ENCODE measurements around the gene RER1.

Gene RER1

GRCh38 chr1:2354511-2355372 is 36.9 kb upstream of the RER1 start:
- DNase-seq, result no peak

DNA sequence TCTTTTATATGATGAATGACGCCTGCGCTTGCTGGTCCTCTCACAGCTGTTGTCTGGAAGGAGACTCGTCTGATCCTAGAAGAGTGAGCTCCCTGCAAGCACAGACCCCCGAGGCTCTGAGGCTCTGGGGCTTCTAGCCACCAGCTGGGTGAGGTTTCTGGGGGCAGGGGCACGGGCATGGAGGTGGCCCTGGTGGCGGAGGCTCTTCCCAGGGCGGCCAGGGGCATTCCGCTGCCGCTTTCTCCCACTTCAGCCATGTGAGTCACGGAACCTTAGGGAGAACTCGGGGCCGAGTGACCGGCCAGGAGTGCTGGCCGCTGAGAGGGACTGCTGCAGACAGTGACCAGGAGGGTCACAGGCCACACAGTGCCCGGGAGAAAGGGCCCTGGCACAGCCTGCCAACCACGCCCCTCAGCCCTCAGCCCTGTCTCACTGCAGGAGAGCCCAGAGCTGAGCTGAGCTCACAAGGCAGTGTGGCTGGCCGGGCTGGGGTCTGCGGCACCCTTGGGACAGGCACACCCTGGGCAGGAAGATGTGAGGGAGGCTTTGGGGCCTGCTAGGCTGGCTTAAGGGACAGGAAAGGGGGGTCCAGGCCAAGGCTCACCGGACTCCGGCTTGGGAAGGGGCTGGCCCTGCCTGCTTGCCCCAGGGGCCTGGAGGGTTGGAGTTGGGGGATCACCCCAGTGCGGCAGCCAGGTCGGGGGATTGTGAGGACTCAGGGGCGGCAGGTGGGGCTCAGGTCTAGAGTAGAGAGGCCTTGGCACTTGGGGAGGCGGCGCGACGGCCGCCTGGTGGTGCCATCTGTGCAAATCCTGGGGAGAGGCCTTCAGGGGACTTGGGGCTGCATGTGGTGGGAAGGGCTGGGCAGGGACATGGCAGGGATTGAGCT is 36.0 kb upstream of the RER1 start:
- DNase-seq, result no peak

- no peak for DNase-seq
These were observed 35.2 kb upstream of the RER1 start for GRCh38 chr1:2356401-2356800.

DNA sequence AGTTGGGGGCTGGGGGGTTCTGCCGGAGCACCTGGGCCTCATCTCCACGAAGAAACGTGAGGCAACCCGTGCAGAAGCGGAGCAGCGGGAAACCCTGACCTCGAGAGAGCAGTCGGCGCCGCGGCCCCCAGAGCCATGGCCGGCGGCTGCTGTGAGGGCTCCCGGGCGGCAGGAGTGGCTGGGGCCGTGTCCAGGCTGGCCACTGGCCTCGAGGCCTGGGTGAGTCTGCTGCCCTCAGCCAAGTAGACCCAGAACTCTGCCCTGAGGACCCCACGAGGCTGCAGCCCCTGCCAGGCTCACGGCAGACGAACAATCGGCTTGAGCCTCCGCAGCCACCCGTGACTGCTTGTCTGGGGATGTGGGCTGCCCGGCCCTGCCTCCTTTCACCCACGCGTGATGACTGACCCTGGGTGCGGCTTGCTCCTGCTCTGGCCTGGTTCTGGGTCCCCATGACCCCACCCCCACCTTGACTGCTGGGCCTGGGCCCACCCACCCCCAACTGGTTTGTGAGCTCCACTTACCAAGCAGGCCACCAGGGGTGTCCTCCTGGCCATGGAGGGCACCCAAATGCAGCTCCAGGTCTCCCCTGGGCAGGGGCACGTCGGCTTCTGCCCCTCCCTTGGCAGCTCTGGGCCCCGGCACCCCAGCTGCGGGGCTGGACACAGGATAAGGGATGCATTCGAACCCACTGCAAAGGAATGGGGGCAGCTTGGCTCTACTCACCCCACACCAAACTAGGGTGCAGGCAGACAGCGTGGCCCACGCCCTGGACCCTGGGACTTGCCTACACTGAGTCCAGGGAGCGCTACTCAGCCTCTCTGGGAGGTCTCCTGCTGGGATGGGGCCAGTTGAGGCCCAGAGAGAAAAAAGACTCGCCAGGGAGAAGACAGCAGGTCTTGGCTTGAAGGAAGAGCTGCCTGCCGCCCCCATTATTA is 34.5 kb upstream of the RER1 start:
- no peak for DNase-seq

DNA sequence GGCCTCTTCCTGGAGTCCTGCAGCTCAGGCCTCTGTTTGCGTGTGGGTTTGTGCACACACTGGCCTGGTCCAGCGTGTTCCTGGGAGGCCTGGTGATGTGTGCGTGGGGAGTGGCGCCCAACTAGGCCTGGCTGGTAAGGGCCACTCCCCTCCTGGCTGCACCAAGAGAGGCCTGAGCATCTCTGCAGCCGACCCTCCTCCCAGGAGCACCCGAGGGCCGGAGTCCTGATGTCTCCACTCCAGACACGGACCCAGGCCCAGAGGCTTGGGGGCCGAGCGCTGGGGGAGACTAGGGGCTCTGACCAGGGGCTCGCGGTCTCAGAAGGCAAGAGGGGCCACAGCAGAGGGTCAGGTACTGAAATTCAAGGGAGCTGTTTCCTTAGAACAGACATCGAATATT is 33.6 kb upstream of the RER1 start:
- no peak for DNase-seq

- no peak for DNase-seq
These were observed 32.7 kb upstream of the RER1 start for GRCh38 chr1:2358651-2359640.

DNA sequence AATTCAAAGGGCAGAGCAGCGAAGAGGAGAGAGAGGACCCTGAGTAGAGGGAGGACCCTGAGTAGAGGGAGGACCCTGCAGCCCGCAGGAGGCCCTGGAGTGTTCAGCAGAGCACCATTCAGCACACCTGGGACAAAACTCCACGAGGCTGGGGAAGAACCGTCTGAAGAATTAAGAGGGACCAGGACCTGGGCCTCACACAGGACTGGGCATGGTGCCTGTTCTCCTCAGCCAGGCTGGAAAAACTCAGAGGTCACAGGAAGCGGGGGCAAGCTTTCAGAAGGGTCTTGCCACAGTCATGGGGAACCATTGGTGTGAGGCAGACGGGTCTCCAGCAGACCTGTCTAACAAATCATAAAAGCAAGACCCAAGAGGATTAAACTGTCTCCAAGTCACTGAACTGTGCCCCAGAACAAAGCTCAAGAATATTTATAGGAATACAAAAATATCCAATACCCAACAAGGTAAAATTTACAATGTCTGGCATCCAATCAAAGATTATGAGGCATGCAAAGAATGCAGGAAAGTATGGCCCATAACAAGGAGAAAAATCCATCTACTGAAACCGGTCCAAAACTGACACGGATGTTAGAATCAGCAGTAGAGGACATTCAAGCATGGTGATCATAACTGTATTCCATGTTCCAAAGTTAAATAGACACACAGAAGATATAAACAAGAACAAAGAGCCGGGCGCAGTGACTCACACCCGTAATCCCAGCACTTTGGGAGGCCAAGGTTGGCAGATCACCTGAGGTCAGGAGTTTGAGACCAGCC is 30.9 kb upstream of the RER1 start:
- DNase-seq, result no peak

DNA sequence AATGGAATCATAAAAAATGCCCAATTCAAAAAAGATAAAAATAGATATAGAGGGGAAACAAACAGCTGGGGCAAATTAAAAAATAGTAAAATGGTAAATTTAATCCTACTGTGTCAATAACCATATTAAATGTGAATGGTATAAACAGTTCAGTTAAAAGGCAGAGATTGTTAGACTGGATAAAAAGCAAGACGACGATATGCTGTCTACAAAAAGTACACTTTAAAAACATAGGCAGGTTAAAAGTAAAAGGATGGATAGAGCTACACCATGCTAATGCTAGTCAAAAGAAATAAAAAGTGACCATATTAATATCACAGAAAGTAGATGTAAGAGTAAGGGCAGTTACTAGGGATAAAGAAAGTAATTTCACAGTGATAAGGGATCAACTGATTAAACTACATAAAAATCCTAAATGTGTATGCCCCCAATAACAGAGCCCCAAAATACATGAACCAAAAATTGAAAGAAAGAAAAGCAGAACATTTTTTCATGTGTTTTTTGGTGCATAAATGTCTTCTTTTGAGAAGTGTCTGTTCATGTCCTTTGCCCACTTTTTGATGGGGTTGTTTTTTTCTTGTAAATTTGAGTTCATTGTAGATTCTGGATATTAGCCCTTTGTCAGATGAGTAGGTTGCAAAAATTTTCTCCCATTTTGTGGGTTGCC is 27.7 kb upstream of the RER1 start:
- DNase-seq, result no peak

- DNase-seq, result no peak
These were observed 23.4 kb upstream of the RER1 start for GRCh38 chr1:2368053-2368744.

DNA sequence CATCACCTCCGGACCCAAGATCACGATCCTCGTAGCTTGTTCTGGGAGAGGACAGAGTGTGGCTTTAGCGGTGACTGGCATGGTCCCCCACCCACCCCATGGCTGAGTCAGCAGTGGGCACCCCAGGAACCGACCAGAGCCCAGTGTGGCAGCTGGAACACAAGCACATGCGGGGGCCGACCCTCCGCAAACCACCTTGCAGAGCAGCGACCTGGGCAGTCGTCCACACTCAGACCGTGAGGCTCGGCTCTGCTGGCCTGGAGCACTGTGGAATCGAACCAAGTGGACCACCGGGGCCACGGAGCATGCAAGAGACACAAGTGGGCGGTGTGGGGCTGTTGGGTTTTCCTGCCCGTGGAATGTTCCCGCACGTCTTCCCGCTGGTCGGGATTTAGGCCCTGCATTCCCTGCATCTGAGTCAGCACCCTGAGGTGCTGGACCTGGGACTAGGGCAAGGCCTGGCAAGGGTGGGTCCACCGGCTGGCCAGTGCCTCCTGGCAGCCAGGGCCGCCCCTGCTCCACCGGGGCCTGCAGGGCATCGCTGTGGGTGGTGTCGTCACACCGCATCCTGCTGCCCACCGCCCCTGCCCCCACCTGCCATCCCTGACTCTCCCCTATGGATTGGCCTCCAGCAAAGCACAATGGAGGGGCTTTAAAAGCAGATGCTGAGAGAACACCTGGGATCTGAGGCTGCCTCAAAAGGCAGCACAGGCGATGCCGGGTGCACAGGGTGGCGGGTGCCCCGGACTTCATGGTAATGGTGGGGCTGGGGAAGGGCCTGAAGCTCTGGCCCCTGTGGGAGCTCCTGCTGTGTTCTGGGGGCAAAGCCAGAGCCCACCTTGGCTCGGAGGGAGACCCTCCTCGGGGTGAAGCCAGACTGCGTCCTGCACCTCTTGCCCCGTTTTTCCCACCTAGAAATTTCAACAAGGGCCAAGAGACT is 18.8 kb upstream of the RER1 start:
- no peak for DNase-seq

DNA sequence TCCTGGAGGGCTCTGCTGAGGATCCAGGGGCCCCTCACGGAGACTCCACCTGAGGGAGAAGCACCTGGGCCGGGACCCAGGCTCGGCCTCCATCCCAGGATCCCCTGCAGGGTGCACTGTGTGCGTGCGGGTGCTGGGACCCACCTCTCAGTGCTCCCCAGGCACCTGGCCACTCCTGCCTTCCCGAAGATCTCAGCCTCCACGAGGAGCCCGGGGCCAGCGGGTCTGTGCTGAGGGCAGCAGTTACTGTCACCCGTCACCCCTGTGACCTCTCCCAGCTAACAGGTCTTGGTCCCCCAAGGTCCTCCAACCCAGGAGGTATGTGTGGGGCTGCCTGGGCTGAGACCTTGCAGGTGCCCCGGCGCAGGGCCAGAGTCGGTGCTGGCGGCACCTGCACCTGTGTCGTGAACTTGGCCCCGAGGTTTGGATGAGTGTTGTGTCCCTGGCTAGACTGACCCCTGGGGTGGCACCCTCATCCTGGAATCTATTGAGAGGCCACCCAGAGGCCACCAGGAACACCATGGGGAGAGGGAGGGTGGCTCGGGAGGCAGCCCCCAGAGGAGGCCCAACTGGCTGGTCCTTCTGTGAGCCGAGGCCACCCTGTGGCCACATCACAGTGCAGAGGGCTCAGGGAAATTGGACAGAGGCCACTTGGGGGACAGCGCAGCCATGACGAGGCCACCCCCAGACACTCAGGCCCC is 17.9 kb upstream of the RER1 start:
- no peak for DNase-seq

- DNase-seq, result no peak
These were observed 17.1 kb upstream of the RER1 start for GRCh38 chr1:2374252-2375155.

DNA sequence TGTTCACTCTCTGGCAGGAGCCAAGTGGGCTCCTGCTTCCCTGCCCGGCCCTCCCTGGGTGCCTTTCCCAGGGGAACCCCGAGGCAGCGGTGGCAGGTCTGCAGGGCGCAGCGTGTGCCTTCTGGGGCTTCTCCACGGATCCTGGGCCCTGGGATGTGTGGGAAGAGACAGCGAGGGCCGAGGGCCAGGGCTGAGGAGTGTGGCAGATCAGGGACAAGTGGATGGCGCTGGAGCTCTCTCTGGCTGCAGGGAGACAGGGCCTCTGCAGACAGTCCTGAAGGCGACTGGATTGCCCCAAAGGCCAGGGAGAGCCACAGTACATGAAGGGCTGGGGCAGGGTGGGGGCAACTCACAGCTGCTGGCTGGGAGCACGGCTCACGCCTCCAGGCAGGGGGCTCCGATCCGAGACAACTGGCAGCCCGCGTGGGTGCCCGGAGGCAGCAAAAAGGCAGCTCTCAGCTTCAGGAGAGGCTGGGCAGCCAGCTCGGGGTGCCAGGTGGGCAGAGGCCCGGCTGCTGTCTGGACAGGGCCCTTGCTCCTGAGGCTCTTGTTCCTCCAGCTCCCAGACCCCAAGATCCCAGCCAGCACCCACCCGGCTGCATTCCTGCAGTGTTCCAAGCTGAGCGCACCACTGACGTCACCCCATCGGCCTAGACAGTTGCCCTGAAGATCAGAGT is 16.3 kb upstream of the RER1 start:
- DNase-seq, result no peak

DNA sequence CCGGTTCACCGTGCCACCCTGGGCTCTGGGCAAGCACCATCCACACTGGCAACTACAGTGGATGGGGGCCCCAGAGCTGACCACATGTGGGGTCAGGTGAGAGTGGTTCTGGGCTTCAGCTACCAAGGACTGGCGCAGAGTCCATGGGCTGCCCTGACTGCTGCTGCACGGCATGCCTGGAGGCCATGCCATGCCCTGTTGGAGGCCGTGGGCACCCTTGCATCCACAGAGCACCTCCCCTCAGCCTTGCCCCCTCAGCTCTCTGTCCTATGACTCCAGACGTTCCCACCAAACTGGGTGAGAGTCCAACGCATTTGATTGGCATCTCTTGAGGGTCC is 15.7 kb upstream of the RER1 start:
- no peak for DNase-seq

- DNase-seq, result no peak
These were observed 15.3 kb upstream of the RER1 start for GRCh38 chr1:2376261-2376741.

All from stimulated activated CD4-positive, alpha-beta T cell treated with anti-CD3 and anti-CD28 coated beads, Interleukin-2, amount 100 ng/mL, for 48 hours (primary cell).